Sciatic nerve (tissue), 2 donors: ENCODE measurements around the gene TMEM108. TPM values are rescaled to one million over a fixed set of nuclear protein-coding genes. Genes with fewer than 3 reads are reported as not detected.

ENCODE experiments used
- ATAC-seq: fragments of 200-7000 bp; cut with Tn5 transposase; one replicate; pipeline ENCODE4 v1.9.1; 2020; ENCODE audit warnings: mild to moderate bottlenecking, moderate library complexity
- DNase-seq: peaks from one replicate; pipeline ENCODE4 v3.0.0-alpha.2; 2020; ENCODE audit warnings: low spot score
- intact Hi-C: fragments of 100-400 bp; cut with DNase I; formaldehyde crosslinking; loops from one replicate; pipeline ENCODE4 v1.14.2; 2022
- total RNA-seq: library from RNA; stranded (reverse); fragmentation: NEBNext Ultra II Directional; extraction: Animal tissue kit (Norgen Biotek cat#: 25700); gene quantifications from one replicate; pipeline ENCODE4 v1.2.1, GENCODE V29; 2021
- donor health status: DM: no; HTN: no; CAD: no.
- donor health status: DM: no; HTN: no; CAD: no.

TMEM108 gene
- total RNA-seq, 1 donor from 2014 or later: 0.67 TPM

GRCh38 chr3:133419151-133419909, 381.1 kb downstream of the TMEM108 start:
- intact Hi-C loops: no loop called here
- DNase-seq: no peak
- no peak for ATAC-seq

GRCh38 chr3:133424937-133425869, 387.0 kb downstream of the TMEM108 start:
- DNase-seq: no peak
- intact Hi-C loops: loop anchor here (10.0 kb wide), 1 partner anchor 700 kb away; the partner anchor contains the start of gene NPHP3
- no peak for ATAC-seq

DNA sequence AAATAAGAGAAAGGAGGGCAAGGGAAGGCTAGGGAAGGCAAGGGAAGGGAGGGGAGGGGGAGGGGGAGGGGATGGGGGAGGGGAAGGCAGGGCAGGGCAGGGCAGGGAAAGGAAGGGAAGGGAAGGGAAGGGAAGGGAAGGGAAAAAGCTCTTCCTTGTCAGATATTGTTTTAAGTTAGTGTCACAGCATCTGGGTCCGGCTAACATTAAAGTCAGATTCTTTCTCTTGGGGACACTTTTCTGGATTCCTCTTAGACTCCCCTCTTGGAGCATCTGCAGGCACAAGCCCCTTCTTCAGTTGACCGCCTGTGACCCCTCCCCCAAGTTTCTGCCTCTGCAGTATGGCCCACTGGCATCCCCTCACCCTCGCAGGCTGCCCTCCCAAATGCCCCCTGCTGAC, 387.7 kb downstream of the TMEM108 start:
- DNase-seq: no peak
- intact Hi-C loops: loop anchor here (10.0 kb wide), 1 partner anchor 701 kb away; the partner anchor contains the start of gene NPHP3
- ATAC-seq: no peak

- no peak for DNase-seq
- intact Hi-C loops: loop anchor here (10.0 kb wide), 1 partner anchor 702 kb away; the partner anchor contains the start of gene NPHP3
- no peak for ATAC-seq
These were observed 388.5 kb downstream of the TMEM108 start for GRCh38 chr3:133426721-133427120.

GRCh38 chr3:133428552-133428951, 390.4 kb downstream of the TMEM108 start:
- intact Hi-C loops: loop anchor here (10.0 kb wide), 1 partner anchor 704 kb away; the partner anchor contains the start of gene NPHP3
- DNase-seq: no peak
- ATAC-seq: no peak

DNA sequence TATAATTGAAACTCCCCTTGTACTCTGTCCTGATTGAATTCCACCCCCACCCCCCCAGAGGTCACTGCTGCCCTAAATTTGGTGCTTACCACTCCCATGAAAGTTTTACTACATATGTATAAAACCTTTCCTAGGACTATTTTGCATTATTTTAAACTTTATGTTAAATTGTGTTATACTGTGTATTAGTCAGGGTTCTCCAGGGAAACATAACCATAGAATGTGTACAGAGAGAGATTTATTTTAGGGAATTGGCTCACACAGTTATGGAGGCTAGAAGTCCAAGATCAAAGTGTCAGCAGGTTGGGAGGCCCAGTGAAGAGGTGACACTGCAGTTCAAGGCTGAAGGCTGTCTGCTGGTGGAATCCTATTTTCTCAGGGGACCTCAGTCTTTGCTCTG, 390.9 kb downstream of the TMEM108 start:
- intact Hi-C loops: loop anchor here (10.0 kb wide), 1 partner anchor 704 kb away; the partner anchor contains the start of gene NPHP3
- DNase-seq: no peak
- ATAC-seq: no peak

GRCh38 chr3:133439563-133439962, 401.4 kb downstream of the TMEM108 start:
- intact Hi-C loops: no loop called here
- ATAC-seq (no peak), DNase-seq (no peak)

GRCh38 chr3:133440652-133441051, 402.5 kb downstream of the TMEM108 start:
- no peak for ATAC-seq
- intact Hi-C loops: no loop called here
- DNase-seq: no peak

- ATAC-seq (no peak), DNase-seq (no peak)
- intact Hi-C loops: no loop called here
These were observed 403.7 kb downstream of the TMEM108 start for GRCh38 chr3:133441867-133442270.

GRCh38 chr3:133442518-133442917, 404.3 kb downstream of the TMEM108 start:
- ATAC-seq (no peak), DNase-seq (no peak)
- intact Hi-C loops: no loop called here

DNA sequence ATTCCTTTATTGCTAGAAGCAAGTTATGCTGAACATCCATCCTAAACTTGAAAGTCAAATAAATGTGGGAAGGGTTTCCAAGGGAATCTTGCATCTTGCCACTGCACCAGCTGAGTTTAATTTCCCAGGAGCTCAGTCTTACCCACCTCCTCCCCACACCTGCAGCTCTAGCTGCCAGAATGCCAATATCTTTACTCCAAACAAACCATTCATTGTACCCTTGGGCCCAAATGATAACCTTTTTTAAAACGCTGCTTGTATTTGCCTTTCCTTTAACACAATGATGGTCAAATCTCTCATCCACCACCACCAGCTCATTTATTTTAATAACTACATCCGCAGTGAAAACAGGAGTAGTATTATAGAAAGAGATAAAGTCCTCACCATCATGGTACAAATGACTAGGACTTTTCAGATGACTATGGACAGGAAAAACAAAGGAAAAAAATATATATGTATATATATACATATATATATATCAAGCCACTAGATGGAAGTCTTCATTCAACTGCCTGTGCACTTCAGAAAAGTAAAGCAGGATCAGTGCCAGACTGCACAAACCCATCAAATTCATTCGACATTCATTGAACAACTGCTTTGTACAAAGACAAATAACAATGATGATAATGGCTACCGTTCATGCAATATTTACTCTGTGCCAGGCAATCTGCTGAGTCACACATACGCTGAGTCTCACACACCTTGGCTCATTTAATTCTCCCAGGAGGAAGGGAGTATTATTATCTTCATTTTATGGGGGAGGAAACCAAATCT, 405.6 kb downstream of the TMEM108 start:
- DNase-seq: no peak
- no peak for ATAC-seq
- intact Hi-C loops: no loop called here

DNA sequence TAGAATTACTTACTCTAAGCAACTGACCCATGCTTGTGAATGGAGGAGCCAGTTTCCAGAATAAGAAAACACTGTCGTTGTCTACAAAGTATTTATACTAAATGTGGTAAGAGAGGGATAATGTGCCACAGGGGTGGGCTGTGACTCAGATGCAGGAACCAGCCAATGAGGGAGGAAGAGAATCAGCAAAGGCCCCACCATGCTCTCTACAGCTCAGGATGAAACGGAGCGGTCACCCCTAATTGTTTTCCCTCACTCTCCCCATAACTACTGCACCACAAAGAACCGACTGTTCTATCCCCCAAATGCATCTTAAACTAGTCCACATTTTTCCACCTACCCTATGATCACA, 406.2 kb downstream of the TMEM108 start:
- ATAC-seq (no peak), DNase-seq (no peak)
- intact Hi-C loops: no loop called here

- ATAC-seq (no peak), DNase-seq (no peak)
- intact Hi-C loops: no loop called here
These were observed 406.9 kb downstream of the TMEM108 start for GRCh38 chr3:133445108-133445507.
